Measurements from ENCODE around the gene CFAP119.
A peak's percentile ranks its signal among the peaks of the same experiment; 100 is the strongest.

The CFAP119 gene

GRCh38 chr16:30723725-30724355, 38.0 kb downstream of the CFAP119 start:
- peak in 1 of 10 donors; percentile 59 for DNase-seq
- intact Hi-C loops (cut with DNase I) = no loop called here

- intact Hi-C loops (cut with DNase I) = no loop called here
- peak in 1 of 10 donors; percentile 52 for DNase-seq
Observed at GRCh38 chr16:30722916-30723315, 38.9 kb downstream of the CFAP119 start.

GRCh38 chr16:30722443-30722842, 39.4 kb downstream of the CFAP119 start:
- DNase-seq = peak in 1 of 10 donors; percentile 61

GRCh38 chr16:30721606-30722005, 40.3 kb downstream of the CFAP119 start:
- DNase-seq = no peak
- intact Hi-C loops (cut with DNase I) = no loop called here

More at GRCh38 chr16:30722443-30722842, 39.4 kb downstream of the CFAP119 start:
- intact Hi-C loops (cut with DNase I) = no loop called here

GRCh38 chr16:30721167-30721566, 40.7 kb downstream of the CFAP119 start:
- intact Hi-C loops (cut with DNase I) = no loop called here
- DNase-seq = peak in 1 of 10 donors; percentile 49

- intact Hi-C loops (cut with DNase I) = no loop called here
- peak in 1 of 10 donors; percentile 79 for DNase-seq
Observed at GRCh38 chr16:30720694-30721093, 41.2 kb downstream of the CFAP119 start.

GRCh38 chr16:30720086-30720485, 41.8 kb downstream of the CFAP119 start:
- peak in 1 of 10 donors; percentile 35 for DNase-seq
- intact Hi-C loops (cut with DNase I) = no loop called here

- DNase-seq = peak in 1 of 10 donors; percentile 14
- intact Hi-C loops (cut with DNase I) = no loop called here
Observed at GRCh38 chr16:30715750-30716445, 46.0 kb downstream of the CFAP119 start.

- DNase-seq = peak in 1 of 10 donors; percentile 26
- intact Hi-C loops (cut with DNase I) = no loop called here
Observed at GRCh38 chr16:30711712-30712111, 50.1 kb downstream of the CFAP119 start.

GRCh38 chr16:30710971-30711370, 50.9 kb downstream of the CFAP119 start:
- intact Hi-C loops (cut with DNase I) = no loop called here

More at GRCh38 chr16:30710971-30711370, 50.9 kb downstream of the CFAP119 start:
- no peak for DNase-seq

Data from posterior cingulate gyrus (tissue), 11 donors.